NCI-H446 treated with DMSO at 0.1 percent for 48 hours (cell line): ENCODE data around the gene ZPBP2.
"Not testable (repeated sequence)": the region's sequence is repeated elsewhere in the genome, so short reads cannot be mapped to it uniquely, and the experiment has no call there.

Source experiments
- DNase-seq: peaks from one replicate; lab custom pipeline; 2025; lab: John Stamatoyannopoulos, UW

Gene ZPBP2

DNA sequence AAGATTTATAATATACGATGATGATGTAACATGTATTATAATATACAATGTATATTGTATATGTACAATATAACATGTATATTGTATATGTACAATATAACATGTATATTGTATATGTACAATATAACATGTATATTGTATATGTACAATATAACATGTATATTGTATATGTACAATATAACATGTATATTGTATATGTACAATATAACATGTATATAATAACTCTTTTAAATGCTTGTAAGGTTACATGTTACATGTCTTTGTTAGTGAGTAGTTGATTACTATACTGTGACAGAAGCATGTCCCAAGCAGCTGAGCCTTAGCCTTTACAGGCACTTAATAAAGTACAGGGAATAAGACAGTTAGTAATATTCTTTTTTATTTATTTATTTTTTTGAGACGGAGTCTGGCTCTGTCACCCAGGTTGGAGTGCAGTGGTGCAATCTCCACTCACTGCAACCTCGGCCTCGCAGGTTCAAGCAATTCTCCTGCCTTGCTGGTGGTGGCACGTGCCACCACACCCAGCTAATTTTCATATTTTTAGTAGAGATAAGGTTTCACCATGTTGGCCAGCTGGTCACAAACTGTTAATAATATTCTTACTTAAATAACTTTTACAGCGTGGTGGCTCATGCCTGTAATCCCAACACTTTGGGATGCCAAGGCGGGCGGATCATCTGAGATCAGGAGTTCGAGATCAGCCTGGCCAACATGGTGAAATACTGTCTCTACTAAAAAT is 11.9 kb upstream of the ZPBP2 start:
- DNase-seq = not testable (repeated sequence)

DNA sequence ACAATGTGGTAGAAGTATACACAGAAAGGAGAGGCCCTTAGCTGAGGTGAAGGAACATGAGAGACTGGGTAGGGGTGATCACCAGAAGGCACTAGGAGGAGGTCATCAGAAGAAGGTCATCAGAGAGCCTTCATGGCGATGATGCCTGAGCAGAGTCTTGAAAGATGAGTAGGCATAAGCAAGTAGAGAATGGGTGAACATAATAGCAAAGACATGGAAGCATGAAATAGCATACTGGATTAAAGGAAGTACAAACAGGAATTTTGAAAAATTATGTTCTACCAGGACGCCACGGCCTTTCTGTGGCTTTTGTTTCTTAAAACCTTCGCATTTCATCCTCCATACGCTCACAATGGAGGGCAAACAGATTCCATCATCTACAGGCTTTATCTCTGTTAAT is 6.8 kb upstream of the ZPBP2 start:
- no peak for DNase-seq

DNA sequence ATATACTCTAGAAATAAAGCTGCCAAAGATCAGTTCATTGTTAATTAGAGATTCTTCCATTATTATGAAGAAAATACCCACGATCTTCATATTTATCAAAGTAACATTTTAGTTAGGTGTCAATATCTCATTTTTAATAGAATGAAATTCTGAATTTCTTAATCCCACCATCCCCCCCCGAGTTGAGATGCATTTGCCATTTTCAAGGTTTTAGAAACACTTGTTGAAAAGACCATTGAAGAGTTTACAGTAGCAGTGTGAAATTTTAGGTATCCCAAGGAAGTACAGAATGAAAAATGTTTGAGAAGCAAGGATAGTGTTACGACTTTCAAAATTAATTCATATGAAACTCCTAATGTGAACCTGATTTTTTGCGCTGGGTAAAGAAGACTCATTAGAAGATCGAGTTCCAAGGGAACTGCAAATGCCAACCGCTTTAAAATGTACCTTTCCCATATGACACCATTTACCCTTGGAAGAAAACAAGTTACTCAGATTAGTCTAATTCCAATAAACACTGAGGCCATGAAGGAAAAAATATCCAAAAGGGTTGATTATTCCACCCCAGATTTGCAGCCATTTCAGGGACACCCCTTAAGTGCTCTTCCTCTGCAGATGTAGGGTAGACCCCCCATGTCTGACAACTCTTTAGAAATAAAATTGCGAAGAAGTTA is 4.6 kb upstream of the ZPBP2 start:
- DNase-seq = no peak

DNA sequence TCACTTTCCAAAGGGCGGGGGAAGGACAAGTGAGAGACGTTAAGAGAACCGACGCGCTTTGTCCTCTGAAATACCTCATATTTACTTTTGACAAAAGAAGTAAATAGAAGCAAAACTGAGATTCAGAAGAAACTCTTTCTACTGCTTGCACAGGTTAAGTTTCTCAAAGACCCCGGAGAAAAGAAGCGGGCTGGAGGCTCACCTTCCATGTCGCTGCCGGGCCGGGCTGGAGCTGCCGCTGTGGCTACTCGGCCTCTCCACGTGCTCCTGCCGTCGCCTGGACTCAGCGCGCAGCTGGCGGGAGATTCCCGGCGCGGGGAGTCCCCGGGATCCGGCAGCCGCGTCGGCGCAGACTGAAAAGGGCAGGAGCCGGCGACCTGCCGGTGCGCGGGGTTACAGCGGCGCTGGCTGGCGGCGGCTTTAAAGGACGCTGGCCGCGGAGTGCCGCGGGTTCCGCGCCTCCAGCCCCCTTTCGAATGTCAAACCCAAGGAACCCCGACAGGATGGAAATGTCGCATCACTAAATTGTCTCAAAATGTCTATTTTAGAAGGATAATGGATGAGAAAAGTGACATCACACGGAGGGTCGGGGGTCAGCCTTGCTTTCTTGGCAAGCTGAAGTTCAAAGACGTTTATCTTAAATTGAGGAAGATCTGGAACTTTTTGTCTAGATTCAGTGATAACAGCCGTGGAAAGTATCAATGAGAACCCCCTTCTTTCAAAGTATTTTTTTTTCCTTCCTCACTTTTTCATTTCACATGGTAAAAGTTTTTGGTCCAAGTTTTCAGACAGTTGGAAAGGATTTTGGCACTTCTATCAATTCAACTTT is 3.9 kb upstream of the ZPBP2 start, which contains the start of gene IKZF3:
IKZF3 (minus strand) TSS at position 395 of the 829 bp plus-strand sequence; CDS start at position 209, 186 bp downstream.
- DNase-seq = no peak

DNA sequence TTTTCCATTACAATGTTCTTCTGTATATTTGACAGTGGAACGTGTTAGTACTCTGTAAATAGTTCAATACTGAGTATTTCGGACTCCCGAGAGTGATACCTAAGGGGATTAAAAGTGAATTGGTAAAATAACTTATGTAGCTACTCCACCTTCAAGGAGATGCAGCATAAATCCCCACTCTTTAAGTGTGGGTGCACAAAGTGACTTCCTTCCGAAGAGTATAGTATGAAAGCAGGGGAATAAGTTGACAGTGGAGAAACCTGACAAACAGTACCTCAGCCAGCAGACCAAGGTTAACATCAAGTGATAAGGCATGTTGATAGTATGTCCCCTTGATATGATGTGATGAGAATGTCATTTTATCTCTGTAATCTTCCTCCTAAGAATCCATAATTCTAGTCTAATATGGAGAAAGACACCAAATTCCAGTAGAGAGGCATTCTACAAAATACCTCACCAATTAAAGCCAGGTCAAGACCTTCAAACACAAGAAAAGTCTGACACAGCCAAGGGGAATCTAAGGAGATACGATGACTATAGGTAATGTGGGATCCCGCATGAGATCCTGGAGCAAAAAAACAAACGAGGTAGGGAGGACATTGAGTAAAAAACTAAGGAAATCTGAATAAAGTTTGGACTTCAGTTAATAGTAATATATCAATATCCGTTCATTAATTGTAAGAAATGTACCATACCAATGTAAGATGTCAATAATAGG is 1.8 kb upstream of the ZPBP2 start:
- no peak for DNase-seq

DNA sequence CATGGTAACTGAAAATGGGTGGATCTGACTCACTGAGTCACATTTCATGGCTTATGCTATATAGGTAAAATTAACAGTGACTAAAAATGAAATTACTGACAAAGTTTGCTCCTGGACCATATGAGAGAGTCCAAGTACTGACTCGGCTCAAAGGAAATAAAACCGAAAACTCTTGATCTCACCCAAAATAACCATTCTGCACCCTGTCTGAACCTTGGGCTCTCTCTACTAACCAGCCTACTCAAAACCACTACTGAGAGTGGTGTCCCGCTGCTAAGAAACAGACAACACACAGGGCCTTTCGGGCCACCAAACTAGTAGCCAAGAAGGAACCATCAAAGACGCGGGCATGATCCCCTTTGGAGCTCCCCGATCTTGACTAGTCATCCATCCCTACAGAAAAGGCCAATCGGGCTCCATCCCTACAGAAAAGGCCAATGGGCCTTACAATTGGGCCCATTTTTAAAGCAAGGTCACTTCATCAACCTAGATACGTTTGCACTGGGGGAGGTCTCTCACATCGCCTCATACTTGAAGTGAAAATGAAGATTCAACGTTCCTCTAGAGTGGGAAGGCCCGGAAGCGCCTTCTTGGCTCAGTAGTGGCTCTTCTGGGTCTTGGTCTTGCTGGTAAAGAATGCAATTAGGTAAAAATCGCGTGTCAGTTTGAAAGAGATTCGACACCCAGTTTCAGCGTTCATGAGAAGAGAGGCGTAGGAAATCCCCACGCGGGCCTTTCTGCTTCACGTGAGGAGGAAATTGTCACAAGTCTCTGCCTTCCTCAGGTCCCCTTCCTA is 720 bp upstream of the ZPBP2 start:
- no peak for DNase-seq

DNA sequence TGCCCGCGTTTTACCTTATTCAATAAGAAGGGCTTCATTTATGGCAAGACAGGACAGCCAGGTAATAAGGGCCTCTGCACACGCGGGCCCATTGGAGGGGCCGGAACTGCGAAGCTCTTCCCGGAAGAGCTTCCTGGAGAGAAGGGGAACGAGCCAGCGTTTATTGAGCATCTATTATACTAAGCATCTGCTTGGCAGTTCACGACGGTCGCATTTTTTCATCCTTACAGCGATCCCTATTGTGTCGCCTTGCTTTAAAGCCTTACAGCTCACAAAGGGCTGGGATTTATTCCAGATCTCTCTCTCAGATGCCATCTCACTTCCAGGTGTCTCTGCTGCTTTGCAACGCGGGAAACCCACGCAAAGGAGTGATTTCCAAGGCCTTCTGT is 546 bp downstream of the ZPBP2 start:
- no peak for DNase-seq

DNA sequence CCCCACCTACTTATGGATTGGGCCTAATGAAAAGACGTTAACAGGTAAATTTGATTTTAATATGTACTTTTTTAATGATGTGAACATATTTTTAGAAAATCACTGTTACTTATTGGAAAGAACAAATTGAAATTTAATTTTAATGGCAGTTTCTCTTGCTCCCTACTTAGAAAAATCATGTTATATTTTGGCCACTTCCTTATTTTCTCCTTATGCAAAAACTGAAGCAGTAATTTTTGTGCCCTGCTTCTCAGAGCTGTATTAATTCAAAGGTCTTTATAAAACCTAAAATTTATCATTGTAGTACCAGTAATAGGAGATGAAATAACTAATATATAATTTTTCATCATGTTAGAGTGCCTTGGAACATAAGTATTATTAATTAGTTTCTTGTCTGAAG is 2.8 kb downstream of the ZPBP2 start:
- no peak for DNase-seq

DNA sequence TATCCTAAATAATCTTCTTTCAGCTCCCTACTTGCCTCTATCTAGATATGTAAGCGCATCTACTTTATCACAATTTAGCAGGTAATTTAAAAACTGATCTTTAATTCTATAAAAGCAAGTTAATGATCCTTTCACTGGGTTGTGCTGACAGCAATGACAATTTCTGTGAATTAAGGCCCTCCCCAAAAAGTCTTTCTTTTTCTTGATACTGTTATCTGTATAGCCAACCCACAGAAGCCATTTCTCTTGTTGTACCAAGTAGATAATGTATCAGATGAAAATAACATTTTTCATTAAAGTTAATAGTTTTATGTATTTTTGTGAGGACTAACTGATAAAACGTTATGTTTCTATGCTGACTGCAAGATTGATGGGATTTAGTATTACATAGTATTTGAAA is 3.8 kb downstream of the ZPBP2 start:
- no peak for DNase-seq

DNA sequence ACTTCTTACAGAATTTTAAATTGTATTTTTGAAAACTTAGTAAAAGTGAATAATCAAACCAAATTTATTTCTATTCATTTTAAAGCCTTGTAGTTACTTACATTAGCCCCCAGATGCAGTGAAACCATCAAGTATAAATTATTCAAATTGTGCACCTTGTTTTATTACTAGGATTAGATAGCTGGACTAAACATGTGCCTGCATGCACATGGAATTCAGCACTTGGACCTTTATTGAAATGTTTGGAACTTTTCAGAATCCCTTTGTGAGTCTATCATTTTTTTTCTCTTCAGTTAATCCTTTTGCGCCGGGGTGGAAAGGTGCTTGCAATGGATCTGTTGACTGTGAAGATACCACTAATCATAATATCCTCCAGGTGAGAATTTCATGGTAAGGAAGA is 4.7 kb downstream of the ZPBP2 start:
- DNase-seq = no peak

DNA sequence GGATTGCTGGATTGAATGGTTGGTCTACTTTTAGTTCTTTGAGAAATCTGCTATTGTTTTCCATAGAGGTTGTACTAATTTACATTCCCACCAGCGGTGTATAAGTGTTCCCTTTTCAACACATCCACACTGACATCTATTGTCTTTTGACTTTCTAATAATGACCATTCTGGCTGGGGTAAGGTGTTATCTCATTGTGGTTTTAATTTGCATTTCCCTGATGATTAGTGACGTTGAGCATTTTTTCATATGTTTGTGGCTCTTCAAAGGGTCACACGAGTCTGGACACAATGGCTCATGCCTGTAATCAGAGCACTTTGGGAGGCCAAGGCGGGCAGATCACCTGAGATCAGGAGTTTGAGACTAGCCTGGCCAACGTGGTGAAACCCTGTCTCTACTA is 18.1 kb downstream of the ZPBP2 start:
- DNase-seq = not testable (repeated sequence)

DNA sequence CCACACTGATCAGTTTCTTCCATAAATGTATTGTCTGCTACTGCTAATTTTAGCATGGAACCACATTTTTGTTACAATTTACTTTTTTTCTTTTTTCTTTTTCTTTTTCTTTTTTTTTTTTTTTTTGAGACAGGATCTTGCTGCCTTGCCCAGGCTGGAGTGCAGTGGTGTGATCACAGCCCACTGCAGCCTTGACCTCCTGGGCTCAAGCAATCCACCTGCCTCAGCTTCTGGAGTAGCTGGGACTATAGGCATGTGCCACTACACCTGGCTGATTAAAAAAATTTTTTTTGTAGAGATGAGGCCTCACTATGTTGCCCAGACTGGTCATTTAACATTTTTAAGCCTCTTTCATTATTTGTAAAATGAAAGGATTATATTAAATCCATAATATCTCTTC is 19.1 kb downstream of the ZPBP2 start:
- DNase-seq = no peak

DNA sequence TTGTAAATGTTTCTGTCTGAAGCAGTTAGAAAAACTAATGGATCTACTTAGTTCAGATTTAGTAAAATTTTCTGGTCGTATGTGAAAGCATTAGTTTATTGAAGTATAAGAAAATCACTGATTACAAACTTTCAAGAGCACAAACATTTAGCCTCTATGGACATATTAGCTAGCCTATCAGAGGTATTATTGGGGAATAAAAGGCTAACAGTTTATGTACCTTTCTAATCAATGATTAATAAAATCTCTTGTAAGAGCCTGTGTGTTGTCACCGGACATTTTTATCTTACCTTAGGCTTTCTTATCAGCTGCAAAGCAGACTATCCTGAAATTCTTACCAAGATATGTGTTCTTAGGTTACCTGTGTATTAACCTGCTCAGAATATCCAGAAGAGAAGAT is 21.2 kb downstream of the ZPBP2 start:
- no peak for DNase-seq

DNA sequence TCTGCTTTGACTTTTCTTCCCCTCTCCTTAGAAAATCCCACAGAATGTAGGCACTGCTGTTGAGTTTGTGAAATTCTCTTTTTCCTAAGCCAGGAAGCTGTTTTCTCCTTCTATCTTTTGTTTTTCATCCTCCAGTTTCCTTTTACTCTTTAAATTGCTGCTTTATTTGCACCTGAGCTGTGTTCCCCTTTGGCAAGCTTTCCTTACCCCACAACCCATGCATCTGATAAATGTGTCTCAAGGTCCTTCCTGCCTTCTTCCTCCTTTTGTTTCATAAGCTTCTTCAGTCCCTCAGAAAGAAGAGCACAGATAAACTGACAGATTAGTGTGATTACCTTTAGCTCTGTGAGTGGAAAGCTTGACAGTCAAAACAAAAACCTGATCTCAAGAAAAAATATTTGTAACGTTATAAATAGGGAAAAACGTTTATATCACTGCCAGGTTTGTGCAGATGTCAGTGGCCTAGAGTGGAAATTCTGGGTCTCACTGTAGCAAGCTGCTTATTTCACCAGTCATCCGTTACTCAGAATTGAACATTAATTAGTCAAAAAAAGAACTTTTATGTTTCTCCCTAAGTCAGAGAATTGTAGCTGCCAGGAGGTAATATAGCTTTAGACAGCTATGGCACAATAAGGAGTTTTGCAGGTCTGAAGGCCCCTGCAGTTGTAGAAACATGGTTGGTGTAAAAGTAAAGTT is 26.8 kb downstream of the ZPBP2 start:
- no peak for DNase-seq

DNA sequence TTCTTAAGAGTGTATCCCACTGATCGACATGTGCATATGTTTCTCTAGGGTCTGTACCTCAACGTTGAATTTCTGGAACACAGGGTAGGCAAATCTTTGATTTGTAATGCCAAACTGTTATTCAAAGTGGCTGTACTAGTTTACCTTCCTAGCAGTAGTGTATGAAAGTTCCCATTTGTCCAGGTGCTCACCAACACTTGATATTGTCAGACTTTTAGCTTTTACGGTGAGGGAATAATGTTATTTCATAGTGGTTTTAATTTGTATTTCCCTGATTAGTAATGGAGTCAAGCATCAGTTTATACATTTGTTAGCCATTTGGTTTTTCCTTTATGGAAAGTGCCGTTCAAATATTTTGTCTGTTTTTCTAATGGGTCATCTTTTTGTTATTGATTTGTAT is 30.1 kb downstream of the ZPBP2 start:
- DNase-seq = no peak

DNA sequence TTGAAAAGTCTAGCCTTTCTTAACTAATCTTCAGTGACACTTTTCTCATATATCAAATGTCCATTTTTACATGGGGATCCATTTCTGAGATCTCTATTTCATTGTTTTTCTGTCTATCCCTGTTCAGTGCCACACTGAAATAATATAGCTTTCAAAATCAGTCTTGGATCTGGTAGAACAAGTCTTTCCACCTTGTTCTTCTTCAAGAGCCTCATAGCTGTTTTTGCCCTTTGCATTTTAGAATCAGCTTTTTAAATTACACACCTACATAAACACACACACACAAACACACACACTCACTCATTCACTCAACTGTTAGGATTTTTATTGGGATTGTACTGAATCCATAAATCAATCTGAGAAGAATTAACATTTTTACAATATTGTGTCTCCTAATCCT is 31.2 kb downstream of the ZPBP2 start:
- DNase-seq = no peak

DNA sequence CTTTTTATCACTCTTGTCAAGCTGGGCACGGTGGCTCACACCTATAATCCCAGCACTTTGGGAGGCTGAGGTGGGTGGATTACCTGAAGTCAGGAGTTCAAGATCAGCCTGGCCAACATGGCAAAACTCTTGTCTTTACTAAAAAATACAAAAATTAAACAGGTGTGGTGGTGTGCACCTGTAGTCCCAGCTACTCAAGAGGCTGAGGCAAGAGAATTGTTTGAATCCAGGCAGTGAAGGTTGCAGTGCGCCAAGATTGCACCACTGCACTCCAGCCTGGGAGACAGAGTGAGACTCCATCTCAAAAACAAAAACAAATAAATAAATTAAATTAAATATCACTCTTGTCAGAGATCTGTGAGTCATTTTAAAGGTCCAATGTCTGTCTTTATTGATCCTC is 34.0 kb downstream of the ZPBP2 start:
- not testable (repeated sequence) for DNase-seq

DNA sequence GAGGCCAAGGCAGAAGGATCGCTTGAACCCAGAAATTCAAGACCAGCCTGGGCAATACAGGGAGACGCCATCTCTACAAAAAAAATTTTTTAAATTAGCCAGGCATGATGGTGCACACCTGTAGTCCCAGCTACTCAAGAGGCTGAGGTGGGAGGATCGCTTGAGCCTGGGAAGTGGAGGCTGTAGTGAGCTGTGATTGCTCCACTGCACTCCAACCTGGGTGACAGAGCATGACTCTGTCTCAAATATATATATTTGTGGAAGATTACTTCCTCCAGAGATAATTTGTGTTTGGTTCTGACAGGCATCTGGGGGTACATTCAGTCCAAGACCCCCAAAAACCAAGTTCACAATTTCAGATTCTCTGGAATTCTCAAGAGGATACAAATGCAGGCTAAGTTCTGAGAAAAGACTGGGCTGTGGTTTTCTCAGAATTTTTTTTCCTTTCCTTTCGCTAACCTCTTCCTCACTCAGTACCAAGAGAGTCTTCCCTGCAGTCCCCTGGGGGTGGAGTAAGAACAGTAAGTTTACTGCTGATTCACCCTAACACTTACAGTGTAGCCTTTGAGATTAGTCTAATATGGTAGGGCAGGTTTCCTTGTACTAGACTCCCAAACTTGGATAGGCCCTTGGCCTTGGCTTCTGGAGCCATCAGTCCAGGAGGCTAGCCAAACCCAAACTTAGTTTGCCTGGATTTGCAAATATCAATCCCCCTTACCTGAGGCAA is 35.3 kb downstream of the ZPBP2 start:
- DNase-seq = no peak

DNA sequence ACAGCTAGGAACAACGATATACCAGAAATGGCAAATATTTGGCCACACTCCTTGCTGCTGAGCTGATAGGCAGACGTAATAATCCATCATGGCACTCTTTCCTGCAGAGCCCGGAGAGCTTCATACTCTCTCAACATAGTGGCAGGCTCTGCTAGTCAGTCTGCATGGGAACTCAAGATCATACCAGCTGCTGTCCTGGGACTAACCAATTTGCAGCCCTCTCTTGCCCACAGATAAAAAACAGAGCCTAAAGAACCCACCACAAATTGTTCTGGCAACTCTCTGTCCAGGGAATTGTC is 36.9 kb downstream of the ZPBP2 start:
- no peak for DNase-seq

DNA sequence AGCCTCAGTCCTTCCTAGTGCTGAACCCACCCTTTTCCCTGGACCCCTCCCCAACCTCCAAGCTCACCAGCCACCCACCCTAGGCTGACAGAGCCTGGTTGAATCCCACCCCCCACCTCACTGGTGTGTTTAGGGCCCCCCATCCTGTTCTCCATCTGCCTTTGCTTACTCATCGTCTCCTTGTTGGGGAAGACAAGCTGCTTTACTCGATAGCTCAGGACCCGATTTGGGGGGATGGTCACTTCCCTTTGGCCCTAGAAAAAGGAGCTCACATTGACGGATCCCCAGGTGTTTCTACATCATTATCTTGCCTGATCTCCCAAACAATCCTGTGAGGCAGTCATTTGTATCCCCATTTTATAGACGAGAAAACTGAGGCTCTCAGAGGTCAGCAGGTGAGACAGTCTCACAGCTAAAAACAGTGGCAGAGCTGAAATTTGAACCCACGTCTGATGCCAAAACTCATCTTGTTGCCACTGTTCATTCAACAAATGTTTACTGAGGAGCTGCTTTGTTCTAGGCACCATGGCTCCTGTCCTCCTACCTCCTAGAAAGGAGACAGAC is 40.9 kb downstream of the ZPBP2 start:
- no peak for DNase-seq
